Suppressor macrophage treated with lipopolysaccharide for 1 hour (primary cell): ENCODE measurements around the gene ARFGEF3.
"Not testable (repeated sequence)": the region's sequence is repeated elsewhere in the genome, so short reads cannot be mapped to it uniquely, and the experiment has no call there.

Source experiments
- DNase-seq, 3 donors: peaks; one replicate each; pipeline ENCODE4 v3.0.0-alpha.2; 2020 to 2022

ARFGEF3 gene

GRCh38 chr6:138310821-138311220 is 149.1 kb downstream of the ARFGEF3 start:
- DNase-seq = no peak

DNA sequence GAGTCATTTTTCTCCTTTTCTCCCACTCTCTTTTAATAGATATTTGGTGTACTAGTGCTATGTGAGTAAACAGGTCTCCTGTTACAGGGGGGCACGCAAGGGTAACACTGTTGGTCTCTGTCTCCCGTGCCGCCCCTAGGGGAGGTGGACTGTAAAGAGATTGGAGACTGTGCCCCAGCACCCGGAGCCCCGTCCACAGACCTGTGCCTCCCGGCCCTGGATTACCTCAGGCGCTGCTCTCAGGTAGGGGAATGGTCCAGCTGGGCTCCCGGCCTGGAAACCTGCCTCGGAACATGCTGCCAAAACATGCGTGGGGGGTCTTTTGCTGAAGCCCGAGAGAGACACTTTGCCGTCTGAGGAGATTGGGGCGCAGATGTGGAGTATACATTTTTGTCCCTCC is 149.5 kb downstream of the ARFGEF3 start:
- no peak for DNase-seq

GRCh38 chr6:138318741-138319375 is 157.1 kb downstream of the ARFGEF3 start:
- DNase-seq = no peak

- no peak for DNase-seq
Measured at GRCh38 chr6:138321934-138322333, 160.2 kb downstream of the ARFGEF3 start.

- no peak for DNase-seq
Measured at GRCh38 chr6:138323821-138324220, 162.1 kb downstream of the ARFGEF3 start.

GRCh38 chr6:138328210-138328609 is 166.5 kb downstream of the ARFGEF3 start:
- DNase-seq = no peak

- no peak for DNase-seq
Measured at GRCh38 chr6:138330763-138331162, 169.0 kb downstream of the ARFGEF3 start.

DNA sequence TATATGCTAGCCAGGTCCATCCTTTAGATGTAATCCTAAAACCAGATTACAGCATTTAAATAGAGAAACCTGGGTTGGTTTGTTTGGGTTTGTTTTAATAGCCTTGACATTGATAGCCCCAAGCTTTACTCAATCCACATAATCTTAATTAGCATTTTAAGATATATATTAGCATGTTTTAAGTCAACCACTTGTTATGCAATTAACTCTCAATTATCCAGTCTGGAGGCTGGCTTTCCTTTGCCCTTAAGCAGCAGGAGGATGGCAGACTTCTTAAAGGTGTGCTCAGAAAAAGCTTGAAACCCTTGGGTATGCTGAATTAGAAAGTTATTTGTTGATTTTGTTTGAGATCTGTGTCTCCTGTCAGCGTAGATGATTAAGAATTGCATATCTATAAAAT is 169.7 kb downstream of the ARFGEF3 start:
- no peak for DNase-seq

DNA sequence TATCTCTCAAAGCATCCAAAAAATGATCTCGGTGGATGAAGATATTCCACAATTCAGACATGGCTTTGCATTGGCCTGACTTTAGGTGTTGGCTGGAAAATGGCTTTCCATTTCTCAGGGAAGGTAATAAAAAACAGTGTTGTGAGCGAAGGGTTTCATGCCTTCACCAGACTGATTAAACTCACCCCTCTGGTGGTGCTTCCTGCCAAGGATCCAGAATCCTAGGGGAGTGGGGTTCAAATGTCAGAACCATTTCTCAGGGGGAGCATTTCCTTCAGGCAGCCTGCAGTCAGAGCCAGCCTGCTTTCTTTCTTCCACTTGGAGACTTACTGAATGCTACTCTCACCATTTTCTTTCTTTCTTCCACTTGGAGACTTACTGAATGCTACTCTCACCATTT is 170.2 kb downstream of the ARFGEF3 start:
- DNase-seq = no peak

GRCh38 chr6:138334000-138334399 is 172.3 kb downstream of the ARFGEF3 start:
- no peak for DNase-seq

- DNase-seq = no peak
Measured at GRCh38 chr6:138334963-138335362, 173.2 kb downstream of the ARFGEF3 start.

DNA sequence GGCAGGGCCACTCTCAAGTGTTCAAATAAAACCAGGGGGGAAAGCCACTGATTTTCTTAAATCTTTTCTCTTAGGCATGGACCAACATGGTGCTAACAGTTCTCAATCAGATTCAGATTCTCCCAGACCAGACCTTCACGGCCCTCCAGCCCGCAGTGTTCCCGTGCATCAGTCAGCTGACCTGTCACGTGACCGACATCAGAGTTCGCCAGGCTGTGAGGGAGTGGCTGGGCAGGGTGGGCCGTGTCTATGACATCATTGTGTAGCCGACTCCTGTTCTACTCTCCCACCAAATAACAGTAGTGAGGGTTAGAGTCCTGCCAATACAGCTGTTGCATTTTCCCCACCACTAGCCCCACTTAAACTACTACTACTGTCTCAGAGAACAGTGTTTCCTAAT is 174.5 kb downstream of the ARFGEF3 start:
- DNase-seq = no peak

DNA sequence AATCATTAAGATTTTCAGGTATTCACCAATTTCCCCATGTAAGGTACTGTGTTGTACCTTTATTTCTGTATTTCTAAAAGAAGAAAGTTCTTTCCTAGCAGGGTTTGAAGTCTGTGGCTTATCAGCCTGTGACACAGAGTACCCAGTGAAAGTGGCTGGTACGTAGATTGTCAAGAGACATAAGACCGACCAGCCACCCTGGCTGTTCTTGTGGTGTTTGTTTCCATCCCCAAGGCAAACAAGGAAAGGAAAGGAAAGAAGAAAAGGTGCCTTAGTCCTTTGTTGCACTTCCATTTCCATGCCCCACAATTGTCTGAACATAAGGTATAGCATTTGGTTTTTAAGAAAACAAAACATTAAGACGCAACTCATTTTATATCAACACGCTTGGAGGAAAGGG is 175.3 kb downstream of the ARFGEF3 start:
- DNase-seq = no peak

GRCh38 chr6:138339024-138339423 is 177.3 kb downstream of the ARFGEF3 start:
- no peak for DNase-seq

DNA sequence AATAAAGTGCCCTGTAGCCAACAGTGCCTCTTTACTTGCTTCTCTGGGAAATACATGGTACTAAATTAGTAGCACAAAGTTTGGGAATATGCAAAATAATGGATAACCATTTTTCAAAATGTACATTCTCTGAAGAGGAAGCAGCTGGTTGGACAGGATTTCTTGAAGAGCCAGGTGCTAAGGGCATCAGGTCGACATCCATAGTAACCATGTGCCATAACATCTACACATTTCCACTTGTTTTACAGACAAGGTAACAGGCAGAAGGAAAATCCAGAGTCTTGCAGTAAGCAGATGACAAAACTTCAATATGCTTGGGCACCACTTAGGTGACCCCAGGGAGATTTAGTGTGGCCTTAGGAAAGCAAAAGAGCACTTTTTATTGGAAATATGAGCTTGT is 179.4 kb downstream of the ARFGEF3 start:
- DNase-seq = no peak

- DNase-seq = no peak
Measured at GRCh38 chr6:138343112-138343511, 181.4 kb downstream of the ARFGEF3 start.

- DNase-seq = no peak
Measured at GRCh38 chr6:138345565-138346285, 184.0 kb downstream of the ARFGEF3 start.

DNA sequence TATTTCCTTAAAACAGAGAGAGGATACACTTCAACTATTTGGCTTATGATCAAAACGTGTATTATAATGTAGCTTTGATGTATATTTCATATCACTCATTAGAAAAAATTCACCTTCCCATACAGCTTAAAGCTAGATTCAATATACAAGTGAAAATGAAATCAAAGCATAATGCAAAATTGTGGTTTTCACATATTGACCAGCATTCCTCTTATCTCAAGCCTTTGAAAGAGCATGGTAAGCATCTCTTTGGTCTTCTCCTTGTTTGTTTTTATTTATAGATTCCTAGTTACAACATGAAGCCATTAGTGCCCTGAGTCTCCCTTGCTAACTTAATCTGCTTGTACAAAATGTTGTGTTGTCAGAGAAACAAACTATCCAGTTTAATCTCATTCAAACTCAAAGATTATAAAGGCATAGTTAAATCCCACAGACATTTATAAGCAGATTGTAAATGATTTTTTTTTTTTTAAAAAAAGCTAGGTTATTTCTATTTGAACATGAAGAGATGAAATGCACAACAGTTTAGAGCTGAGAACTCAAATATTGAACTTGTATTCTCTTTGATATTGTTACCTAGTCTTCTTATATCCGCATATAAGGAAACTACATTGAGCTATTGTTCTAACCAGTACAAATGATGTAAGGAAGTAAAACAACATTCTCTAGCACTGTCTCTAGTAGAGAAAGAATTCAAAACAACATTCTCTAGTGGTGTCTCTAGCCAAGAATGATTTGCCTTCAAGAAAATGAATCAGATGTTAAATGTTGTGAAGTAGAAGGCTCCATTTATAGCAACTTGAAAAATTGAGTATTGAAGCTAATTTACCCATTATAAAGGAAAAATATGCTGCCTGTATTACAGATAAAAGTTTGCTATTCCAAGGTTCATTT is 184.8 kb downstream of the ARFGEF3 start:
- DNase-seq = no peak

DNA sequence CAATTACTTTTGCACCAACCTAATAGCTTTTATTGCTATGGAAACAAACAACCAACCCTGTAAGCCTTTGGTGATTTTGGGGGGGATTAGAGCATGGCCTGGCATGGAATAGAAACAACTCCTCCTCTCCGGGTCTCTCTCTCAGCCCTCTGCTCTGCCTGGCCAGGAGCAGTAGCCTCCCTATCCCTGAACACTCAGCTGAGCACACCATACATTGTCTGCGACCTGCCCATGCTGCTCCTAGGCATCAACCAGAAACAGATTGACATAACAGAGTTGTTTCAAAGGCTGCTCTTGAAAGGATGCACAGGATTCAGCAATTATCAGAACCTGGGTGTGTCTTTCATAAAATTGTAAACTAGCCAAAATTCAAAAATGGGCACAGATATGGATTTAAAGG is 186.1 kb downstream of the ARFGEF3 start:
- DNase-seq = no peak

DNA sequence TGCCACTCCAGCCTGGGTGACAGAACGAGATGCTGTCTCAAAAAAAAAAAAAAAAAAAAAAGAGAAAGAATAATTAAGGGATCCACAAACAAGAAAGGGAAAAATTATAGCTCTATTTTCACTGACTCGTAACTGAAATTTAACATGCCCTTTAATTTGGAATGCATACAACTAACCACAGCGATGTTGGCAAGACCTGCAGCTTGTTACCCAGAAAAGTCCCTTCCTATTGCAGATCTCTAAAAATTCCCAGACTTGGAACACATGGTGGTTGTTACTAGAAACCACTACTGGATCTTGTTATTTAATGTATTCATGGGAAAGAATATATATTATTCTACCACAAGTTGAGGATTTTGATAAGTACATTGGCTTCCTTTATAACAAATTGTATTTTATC is 188.2 kb downstream of the ARFGEF3 start:
- no peak for DNase-seq

DNA sequence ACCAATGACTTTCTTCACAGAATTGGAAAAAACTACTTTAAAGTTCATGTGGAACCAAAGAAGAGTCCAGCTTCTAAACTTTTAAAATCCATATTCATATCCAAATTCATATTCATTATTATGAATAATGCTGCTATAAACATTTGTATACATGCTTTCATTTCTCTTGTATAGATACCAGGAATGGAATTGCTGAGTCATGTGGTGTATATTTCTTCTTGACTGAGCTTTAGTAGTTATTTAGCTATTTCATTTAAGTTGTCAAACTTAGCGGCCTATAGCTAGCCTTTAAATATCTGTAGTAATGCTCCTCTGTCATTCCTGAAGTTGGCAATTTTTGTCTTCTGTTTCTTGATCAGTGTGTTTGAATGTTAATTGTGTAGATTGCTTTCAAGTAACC is 196.2 kb downstream of the ARFGEF3 start:
- no peak for DNase-seq

DNA sequence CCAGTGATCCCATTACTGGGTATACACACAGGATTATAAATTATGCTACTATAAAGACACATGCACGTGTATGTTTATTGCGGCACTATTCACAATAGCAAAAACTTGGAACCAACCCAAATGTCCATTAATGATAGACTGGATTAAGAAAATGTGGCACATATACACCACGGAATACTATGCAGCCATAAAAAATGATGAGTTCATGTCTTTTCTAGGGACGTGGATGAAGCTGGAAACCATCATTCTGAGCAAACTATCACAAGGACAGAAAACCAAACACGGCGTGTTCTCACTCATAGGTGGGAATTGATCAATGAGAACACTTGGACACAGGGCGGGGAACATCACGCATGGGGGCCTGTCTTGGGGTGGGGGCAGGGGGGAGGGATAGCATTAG is 206.9 kb downstream of the ARFGEF3 start:
- DNase-seq = not testable (repeated sequence)

GRCh38 chr6:138370631-138371451 is 209.1 kb downstream of the ARFGEF3 start:
- DNase-seq = no peak
